Measurements from ENCODE around the gene KCNQ2.
A peak's percentile ranks its signal among the peaks of the same experiment; 100 is the strongest.

KCNQ2 gene

GRCh38 chr20:63501818-63502670 is 29.6 kb upstream of the KCNQ2 start:
- DNase-seq (ENCODE audit: insufficient read length, low spot score), result no peak
- FAIRE-seq, result no peak

GRCh38 chr20:63500902-63501817 is 28.7 kb upstream of the KCNQ2 start:
- FAIRE-seq, result no peak

GRCh38 chr20:63500151-63500901 is 27.9 kb upstream of the KCNQ2 start:
- FAIRE-seq, result no peak
- DNase-seq (ENCODE audit: insufficient read length, low spot score), result no peak

More at GRCh38 chr20:63500902-63501817, 28.7 kb upstream of the KCNQ2 start:
- no peak for DNase-seq (ENCODE audit: insufficient read length, low spot score)

GRCh38 chr20:63499338-63499969 is 27.0 kb upstream of the KCNQ2 start:
- DNase-seq (ENCODE audit: insufficient read length, low spot score) (no peak), FAIRE-seq (no peak)

DNA sequence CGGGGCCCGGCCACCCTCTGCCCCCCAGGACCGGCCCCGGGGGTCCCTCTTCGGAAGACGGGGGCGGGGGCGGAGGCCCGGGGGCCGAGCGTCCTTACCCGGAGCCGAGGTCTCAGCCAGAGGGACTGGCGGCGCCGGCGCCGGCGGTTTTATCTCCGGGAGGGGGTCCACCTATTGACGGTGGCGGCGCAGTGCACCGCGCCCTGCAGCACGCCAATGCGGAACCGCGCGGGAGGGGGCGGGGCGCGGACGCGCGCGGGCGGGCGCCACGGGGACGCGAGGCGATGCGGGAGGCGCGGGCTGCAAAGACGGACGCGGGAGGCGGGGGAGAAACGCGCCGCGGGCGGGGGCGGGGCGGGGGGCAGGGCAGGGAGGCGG is 26.5 kb upstream of the KCNQ2 start, which contains the start of gene EEF1A2:
Gene EEF1A2, minus strand, starts transcription at position 124 of the 378 bp plus-strand sequence. CDS start 1,320 bp downstream, outside the sequence.
- no peak for FAIRE-seq
- DNase-seq (ENCODE audit: insufficient read length, low spot score), result no peak

DNA sequence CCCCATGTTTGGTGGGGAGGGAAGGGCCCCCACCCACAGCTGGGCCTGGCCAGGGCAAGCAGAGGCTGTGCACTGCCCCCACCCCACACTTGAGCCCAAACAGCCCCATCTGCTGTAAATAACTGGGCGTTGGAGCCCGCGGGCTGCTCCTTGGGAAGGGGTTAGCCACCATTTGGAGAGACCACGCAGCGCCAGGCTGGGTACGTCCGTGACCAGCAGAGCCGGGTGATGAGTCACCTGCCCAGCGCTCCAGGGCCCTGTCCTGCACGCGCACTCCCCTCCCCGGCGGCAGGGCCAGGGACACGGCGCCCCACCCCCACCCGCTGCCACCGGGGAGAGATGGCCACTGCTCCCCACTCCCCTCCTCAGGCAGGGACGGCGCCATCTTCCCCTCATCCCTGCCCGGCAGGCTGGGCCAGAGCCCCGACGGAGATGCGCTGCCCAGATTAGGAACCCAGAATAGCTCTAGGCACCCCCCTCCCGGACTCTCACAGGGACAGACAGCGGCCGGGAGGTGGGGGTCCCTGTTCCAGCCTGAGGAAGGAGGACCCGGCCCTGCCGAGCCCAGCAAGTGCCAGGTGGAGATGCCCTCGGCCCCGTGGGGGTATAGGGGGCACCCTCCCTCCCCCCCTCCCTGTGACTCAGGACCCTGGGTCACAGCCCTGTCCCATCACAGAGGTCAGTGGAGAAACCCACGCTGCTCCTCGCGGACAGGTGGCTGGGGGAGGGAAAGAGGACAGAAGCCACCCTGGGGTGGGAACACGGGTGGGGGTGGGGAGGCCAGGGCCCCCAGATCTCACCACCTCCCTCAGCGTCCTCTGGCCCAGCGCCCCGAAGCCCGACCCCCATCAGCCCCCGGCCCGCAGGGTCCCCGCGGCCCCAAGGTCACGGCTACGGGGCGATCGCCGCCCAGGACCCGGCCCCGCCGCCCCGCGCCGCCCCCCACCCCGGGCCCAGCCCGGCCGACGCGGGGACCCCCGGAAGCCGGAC is 25.8 kb upstream of the KCNQ2 start:
- no peak for DNase-seq (ENCODE audit: insufficient read length, low spot score)
- FAIRE-seq, result no peak

GRCh38 chr20:63497138-63497945 is 24.9 kb upstream of the KCNQ2 start:
- FAIRE-seq (no peak), DNase-seq (ENCODE audit: insufficient read length, low spot score) (no peak)

DNA sequence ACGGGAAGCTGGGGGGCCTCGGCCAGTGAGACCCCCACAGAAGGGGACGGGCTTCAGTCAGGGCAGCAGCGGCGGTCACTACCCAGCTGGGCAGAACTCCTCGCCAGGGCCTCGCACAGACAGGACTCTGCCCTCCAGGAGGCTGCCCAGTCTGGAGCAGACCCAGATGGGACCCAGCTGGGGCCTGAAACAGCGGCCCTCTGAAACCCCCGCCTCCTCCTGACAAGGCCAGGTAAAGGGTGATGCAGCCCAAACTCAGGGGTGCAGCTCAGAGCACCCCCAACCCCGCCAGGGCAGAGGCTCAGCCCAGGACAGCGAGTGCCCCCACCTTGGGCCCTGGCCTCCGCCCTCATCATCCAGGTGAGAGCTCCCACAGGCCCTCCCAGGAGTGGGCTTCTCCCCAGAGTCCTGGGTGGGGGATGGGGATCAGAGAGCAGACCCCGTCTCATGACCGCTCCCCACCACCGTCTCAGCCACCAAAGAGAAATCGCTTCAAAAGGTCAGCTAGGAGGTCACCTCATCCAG is 24.2 kb upstream of the KCNQ2 start:
- no peak for DNase-seq (ENCODE audit: insufficient read length, low spot score)
- no peak for FAIRE-seq

DNA sequence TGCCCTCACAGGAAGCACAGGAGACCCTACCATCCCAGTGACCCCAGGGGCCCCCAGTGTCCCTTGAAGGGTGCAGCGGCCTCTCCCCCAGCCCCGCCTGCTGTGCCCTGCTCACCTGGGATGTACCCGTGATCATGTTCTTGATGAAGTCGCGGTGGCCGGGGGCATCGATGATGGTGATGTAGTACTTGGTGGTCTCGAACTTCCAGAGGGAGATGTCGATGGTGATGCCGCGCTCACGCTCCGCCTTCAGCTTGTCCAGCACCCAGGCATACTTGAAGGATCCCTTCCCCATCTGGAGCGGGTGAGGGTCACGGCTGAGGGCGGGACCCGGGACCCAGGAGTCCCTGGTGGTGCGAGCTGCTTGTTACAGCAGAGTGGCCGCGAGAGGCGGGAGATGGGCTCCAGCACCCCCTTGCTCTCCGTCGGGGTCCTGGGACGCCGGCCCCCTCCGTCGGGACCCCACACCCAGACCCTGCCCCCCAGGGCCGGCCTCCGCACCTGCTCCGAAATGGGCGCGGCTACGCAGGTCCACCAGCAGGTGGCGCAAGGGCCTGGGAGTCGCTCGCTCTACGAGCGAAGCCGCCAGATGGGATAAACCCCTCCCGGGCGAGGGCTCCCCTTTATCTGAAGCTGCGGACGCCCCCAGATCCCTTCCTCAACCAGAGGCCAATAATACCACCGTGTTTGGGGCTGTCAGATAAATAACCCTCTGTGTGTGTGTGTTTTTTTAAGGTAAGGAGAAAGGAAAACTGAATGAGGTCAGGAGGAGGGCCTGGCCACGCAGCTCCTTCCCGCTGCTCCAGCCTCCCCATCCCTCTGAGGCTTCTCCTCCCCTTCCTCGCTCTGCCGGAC is 23.5 kb upstream of the KCNQ2 start:
- peak; percentile 51 for FAIRE-seq

GRCh38 chr20:63495167-63495720 is 22.8 kb upstream of the KCNQ2 start:
- no peak for DNase-seq (ENCODE audit: insufficient read length, low spot score)
- FAIRE-seq, result no peak

More for the DNA sequence above, 23.5 kb upstream of the KCNQ2 start:
- peak; percentile 97 for DNase-seq (ENCODE audit: insufficient read length, low spot score)

- FAIRE-seq, result no peak
These were observed 22.1 kb upstream of the KCNQ2 start for GRCh38 chr20:63494420-63495166.

GRCh38 chr20:63494084-63494419 is 21.6 kb upstream of the KCNQ2 start:
- DNase-seq (ENCODE audit: insufficient read length, low spot score) (no peak), FAIRE-seq (no peak)

More at GRCh38 chr20:63494420-63495166, 22.1 kb upstream of the KCNQ2 start:
- no peak for DNase-seq (ENCODE audit: insufficient read length, low spot score)

GRCh38 chr20:63493563-63494020 is 21.1 kb upstream of the KCNQ2 start:
- no peak for FAIRE-seq
- DNase-seq (ENCODE audit: insufficient read length, low spot score), result no peak

DNA sequence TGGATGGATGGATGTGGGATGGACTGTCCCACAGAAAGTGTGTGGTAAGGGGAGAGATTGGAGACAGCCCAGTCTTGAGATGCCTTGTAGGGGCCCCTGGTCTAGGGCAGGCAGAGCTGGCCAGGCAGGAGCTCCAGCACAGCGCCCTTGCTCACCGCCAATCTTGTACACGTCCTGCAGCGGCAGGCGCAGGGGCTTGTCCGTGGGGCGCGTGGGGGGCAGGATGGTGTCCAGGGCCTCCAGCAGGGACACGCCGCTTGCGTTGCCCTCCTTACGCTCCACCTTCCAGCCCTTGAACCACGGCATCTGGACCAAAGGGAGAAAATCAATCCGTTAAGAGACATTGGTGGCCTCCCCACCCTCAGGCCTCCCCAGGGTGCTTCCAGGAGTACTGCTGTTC is 20.5 kb upstream of the KCNQ2 start:
- DNase-seq (ENCODE audit: insufficient read length, low spot score), result no peak

GRCh38 chr20:63492518-63492917 is 20.1 kb upstream of the KCNQ2 start:
- no peak for FAIRE-seq

More for the DNA sequence above, 20.5 kb upstream of the KCNQ2 start:
- no peak for FAIRE-seq

GRCh38 chr20:63491635-63492230 is 19.3 kb upstream of the KCNQ2 start:
- DNase-seq (ENCODE audit: insufficient read length, low spot score) (no peak), FAIRE-seq (no peak)

More at GRCh38 chr20:63492518-63492917, 20.1 kb upstream of the KCNQ2 start:
- no peak for DNase-seq (ENCODE audit: insufficient read length, low spot score)
